Stimulated activated CD8-positive, alpha-beta memory T cell treated with anti-CD3 and anti-CD28 coated beads, Interleukin-4, amount 100 ng/mL, for 48 hours (primary cell): ENCODE data around the gene PTPRN2.

Experiments used
- DNase-seq: peaks from one replicate; pipeline ENCODE4 v3.0.0-alpha.2; 2020

PTPRN2 gene

DNA sequence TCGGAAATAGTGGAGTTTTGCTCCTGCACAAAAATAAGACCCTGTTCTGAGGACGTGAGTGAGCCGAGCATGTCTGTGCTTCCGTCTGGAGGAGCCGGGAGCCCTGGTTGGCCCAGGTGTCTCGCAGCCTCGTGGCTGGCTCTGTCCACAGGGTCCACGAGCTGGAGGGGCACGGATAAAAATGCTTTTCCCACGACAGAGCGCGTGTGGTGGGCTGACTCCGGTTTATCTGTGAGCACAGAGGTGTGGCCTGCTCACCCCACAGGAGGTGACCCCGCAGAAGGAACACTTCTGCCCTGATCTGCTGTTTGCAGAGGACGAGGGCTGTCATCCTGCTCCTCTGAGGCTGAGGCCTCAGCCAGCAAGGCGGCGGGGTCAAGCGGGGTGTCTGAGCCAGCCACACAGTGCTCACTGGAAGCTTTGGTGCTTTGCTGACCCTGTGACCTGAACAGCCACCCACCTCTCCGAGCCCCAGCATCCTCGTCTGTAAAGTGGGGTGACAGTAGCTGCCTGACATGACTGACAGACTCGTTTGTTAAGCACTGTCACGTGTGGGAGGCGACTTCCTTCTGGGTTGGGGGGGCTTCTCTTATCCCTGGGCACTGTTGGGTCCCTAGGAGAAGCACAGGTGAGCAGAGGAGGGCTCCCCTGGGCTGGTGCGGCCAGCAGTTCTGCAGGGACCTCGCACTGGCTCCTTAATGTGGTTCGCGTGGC is 1088.3 kb downstream of the PTPRN2 start:
- peak; percentile 20 for DNase-seq

DNA sequence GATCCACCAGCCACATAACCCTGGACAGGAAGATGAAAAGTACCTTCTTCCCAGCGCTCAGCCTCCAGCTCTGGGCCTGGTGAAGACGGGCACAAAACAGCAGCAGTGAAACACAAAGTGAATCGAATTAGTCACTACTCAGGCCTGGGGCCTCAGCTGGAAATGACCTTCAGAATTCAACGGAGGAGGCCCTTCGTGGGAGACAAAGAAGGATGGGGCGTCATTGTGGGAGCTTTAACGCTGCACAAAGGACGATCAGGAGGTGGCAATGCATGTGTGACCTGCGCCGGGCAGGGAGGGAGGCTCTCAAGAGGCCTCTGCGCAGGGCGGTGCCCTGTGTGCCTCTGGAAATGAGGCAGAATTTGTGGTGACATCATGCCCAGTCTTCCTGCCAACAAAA is 1089.0 kb downstream of the PTPRN2 start:
- DNase-seq = peak; percentile 22

GRCh38 chr7:157497744-157498651 is 1089.6 kb downstream of the PTPRN2 start:
- peak; percentile 14 for DNase-seq

DNA sequence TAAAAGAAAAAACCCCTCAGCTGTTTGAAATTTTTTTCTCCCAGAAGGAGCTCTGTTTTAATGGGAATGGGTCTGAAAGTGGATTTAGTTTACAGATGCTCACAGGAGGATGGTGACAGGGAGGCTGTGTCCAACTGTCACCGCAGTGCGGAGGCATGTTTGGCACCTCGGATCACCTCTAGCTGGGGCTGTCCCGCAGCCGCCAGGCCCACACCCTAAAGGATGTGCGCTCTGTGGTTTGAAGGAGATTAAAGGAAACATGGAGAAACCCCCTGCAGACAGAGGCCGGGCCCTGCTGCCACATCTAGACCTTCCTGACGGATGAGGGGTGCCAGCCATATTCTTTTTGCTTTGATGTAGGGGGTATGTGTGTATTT is 1090.3 kb downstream of the PTPRN2 start:
- DNase-seq = peak; percentile 19

- DNase-seq = peak; percentile 21
Measured at GRCh38 chr7:157496416-157497275, 1091.0 kb downstream of the PTPRN2 start.

- peak; percentile 43 for DNase-seq
Measured at GRCh38 chr7:157495594-157495993, 1092.0 kb downstream of the PTPRN2 start.

DNA sequence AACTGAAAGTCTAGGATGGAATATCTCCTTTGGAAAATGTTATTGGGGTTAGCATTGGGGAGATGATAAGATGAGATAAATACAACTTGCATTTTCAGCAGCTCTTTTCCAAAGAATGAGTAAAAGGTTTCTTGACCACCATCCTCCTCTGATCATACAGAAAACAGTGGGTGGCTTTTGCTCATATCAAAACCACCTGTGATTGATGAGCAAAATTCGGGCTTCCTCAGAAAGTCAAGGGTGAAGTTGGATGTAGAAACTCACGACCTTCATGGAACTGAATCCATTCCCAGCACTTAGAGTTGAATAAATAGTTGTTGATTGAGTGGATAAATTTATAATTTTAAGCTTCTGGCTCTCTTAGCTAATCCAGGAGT is 1092.5 kb downstream of the PTPRN2 start:
- DNase-seq = peak; percentile 32

GRCh38 chr7:157494506-157495176 is 1093.0 kb downstream of the PTPRN2 start:
- DNase-seq = peak; percentile 38

- peak; percentile 22 for DNase-seq
Measured at GRCh38 chr7:157493776-157494175, 1093.8 kb downstream of the PTPRN2 start.

DNA sequence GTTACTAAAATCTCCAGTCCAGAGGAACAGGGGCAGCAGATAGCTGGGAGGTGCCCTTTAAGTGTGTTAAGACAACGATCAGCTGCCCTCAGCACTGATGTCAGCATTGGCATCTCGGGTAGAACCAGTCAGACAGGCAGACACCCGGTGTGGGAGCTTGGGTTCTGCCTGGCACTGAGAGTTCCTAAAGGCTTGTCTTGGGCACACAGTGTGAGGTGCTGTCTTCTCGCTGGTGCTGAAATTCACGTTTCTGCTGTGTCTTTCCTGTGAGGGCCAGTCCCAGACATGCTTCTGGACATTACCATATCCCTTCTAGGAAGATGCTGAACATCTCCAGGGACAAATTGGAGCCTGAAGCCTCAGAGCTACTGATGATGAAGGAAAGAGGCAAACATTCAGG is 1094.6 kb downstream of the PTPRN2 start:
- peak; percentile 30 for DNase-seq

GRCh38 chr7:157490465-157490912 is 1097.1 kb downstream of the PTPRN2 start:
- peak; percentile 51 for DNase-seq

DNA sequence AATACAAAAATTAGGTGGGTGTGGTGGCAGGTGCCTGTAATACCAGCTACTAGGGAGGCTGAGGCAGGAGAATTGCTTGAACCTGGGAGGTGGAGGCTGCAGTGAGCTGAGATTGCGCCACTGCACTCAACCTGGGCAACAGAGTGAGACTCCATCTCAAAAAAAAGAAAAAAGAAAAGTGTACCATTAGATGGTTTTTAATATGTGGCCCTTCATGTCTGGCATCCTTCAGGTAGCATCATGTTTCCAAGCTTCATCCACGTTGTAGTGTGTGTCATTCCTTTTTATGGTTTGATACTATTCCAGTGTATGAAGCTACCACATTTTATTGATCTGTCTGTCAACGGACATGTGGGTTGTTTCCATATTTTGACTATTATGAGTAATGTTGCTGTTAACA is 1097.8 kb downstream of the PTPRN2 start:
- DNase-seq = peak; percentile 16
